Activated naive CD8-positive, alpha-beta T cell treated with anti-CD3 and anti-CD28 coated beads, Interleukin-2, amount 50 U/mL, for 24 hours (primary cell): ENCODE results near the gene PCGF6.
A peak's percentile ranks its signal among the peaks of the same experiment; 100 is the strongest.
"Not testable (repeated sequence)": the region's sequence is repeated elsewhere in the genome, so short reads cannot be mapped to it uniquely, and the experiment has no call there.

Source experiments
- ATAC-seq: fragments of 150-1000 bp; cut with Tn5 transposase; one replicate; pipeline ENCODE4 v1.10.0; 2021
- DNase-seq: peaks from one replicate; pipeline ENCODE4 v3.0.0; 2021
- H3K27ac Mint-ChIP-seq: one replicate; pipeline ENCODE4 v1.8.0; 2021; ENCODE audit warnings: mild to moderate bottlenecking, mixed read lengths
- H3K27me3 Mint-ChIP-seq: one replicate; pipeline ENCODE4 v1.8.0; 2021; ENCODE audit warnings: mixed read lengths
- H3K36me3 Mint-ChIP-seq: one replicate; pipeline ENCODE4 v1.8.0; 2021; ENCODE audit warnings: low read depth, mixed read lengths
- H3K4me1 Mint-ChIP-seq: one replicate; pipeline ENCODE4 v1.8.0; 2021; ENCODE audit warnings: mixed read lengths
- H3K4me3 Mint-ChIP-seq: one replicate; pipeline ENCODE4 v1.8.0; 2021; ENCODE audit warnings: mild to moderate bottlenecking, moderate library complexity, mixed read lengths
- H3K9me3 Mint-ChIP-seq: one replicate; pipeline ENCODE4 v1.8.0; 2021; ENCODE audit warnings: mixed read lengths

Gene PCGF6

GRCh38 chr10:103350517-103351260, at the start of gene PCGF6:
Gene PCGF6 (minus strand): TSS chr10:103351140. CDS start chr10:103351066, 74 bp downstream.
- DNase-seq (peak; percentile 83), ATAC-seq (peak; percentile 82)
- Mint-ChIP-seq H3K4me3 (peak within 1 kb of the TSS; percentile 89), H3K27ac (peak within 1 kb of the TSS; percentile 87), H3K9me3 (no peaks in the 10 kb centered on the region), H3K4me1 (peaks cover 18% of the 10 kb centered on the region), H3K27me3 (no peaks in the 10 kb centered on the region), H3K36me3 (peaks cover 15% of the 10 kb centered on the region)

GRCh38 chr10:103397191-103397825, 46.4 kb upstream of the PCGF6 start:
- no peaks in the 10 kb centered on the region for H3K9me3 Mint-ChIP-seq
- peaks cover 70% of the 10 kb centered on the region for H3K36me3 Mint-ChIP-seq
- no peaks in the 10 kb centered on the region for H3K27me3 Mint-ChIP-seq
- peak overlapping the region; percentile 95 for H3K4me3 Mint-ChIP-seq
- no peak for DNase-seq
- H3K4me1 Mint-ChIP-seq = peaks cover 62% of the 10 kb centered on the region
- H3K27ac Mint-ChIP-seq = peak overlapping the region; percentile 97
- no peak for ATAC-seq

- Mint-ChIP-seq H3K27me3 (no peaks in the 10 kb centered on the region), H3K4me3 (peak overlapping the region; percentile 95), H3K9me3 (no peaks in the 10 kb centered on the region), H3K4me1 (peaks cover 62% of the 10 kb centered on the region), H3K27ac (peak overlapping the region; percentile 97), H3K36me3 (peaks cover 70% of the 10 kb centered on the region)
- ATAC-seq (no peak), DNase-seq (no peak)
Measured at GRCh38 chr10:103396789-103397087, 45.8 kb upstream of the PCGF6 start.

GRCh38 chr10:103396067-103396788, 45.3 kb upstream of the PCGF6 start, which contains the start of the genes ATP5MK and PDCD11:
Gene ATP5MK (minus strand): TSS chr10:103396475. CDS start chr10:103392457, 4,018 bp downstream.
Gene PDCD11 (plus strand): TSS chr10:103396626. CDS start chr10:103398427, 1,801 bp downstream.
- Mint-ChIP-seq H3K27ac (peak within 1 kb of the TSS; percentile 97), H3K27me3 (no peaks in the 10 kb centered on the region), H3K9me3 (no peaks in the 10 kb centered on the region), H3K4me3 (peak within 1 kb of the TSS; percentile 95), H3K4me1 (peaks cover 62% of the 10 kb centered on the region), H3K36me3 (peaks cover 70% of the 10 kb centered on the region)
- ATAC-seq (peak; percentile 100), DNase-seq (peak; percentile 96)

- Mint-ChIP-seq H3K27ac (peak overlapping the region; percentile 97), H3K27me3 (no peaks in the 10 kb centered on the region), H3K4me3 (peak overlapping the region; percentile 95), H3K36me3 (peaks cover 71% of the 10 kb centered on the region), H3K4me1 (peaks cover 62% of the 10 kb centered on the region), H3K9me3 (no peaks in the 10 kb centered on the region)
- ATAC-seq (no peak), DNase-seq (no peak)
Measured at GRCh38 chr10:103395754-103396066, 44.8 kb upstream of the PCGF6 start.

- H3K27ac Mint-ChIP-seq = peak overlapping the region; percentile 27
- peaks cover 55% of the 10 kb centered on the region for H3K4me1 Mint-ChIP-seq
- H3K27me3 Mint-ChIP-seq = no peaks in the 10 kb centered on the region
- DNase-seq = no peak
- no peaks in the 10 kb centered on the region for H3K9me3 Mint-ChIP-seq
- peaks cover 60% of the 10 kb centered on the region for H3K36me3 Mint-ChIP-seq
- no peak for ATAC-seq
- peak overlapping the region; percentile 95 for H3K4me3 Mint-ChIP-seq
Measured at GRCh38 chr10:103394180-103394579, 43.2 kb upstream of the PCGF6 start.

- peaks cover 24% of the 10 kb centered on the region for H3K36me3 Mint-ChIP-seq
- no peak for ATAC-seq
Measured at GRCh38 chr10:103382769-103383168, 31.8 kb upstream of the PCGF6 start.

GRCh38 chr10:103374263-103374662, 23.3 kb upstream of the PCGF6 start:
- Mint-ChIP-seq H3K27me3 (no peaks in the 10 kb centered on the region), H3K27ac (no peak overlapping the region), H3K9me3 (no peaks in the 10 kb centered on the region), H3K36me3 (peaks cover 28% of the 10 kb centered on the region), H3K4me1 (peaks cover 16% of the 10 kb centered on the region), H3K4me3 (no peak overlapping the region)
- no peak for ATAC-seq
- no peak for DNase-seq

More at GRCh38 chr10:103382769-103383168, 31.8 kb upstream of the PCGF6 start:
- H3K4me1 Mint-ChIP-seq = no peaks in the 10 kb centered on the region
- no peaks in the 10 kb centered on the region for H3K9me3 Mint-ChIP-seq
- H3K4me3 Mint-ChIP-seq = no peak overlapping the region
- no peak for DNase-seq
- H3K27me3 Mint-ChIP-seq = no peaks in the 10 kb centered on the region
- H3K27ac Mint-ChIP-seq = no peak overlapping the region

- DNase-seq = no peak
Measured at GRCh38 chr10:103373544-103373943, 22.6 kb upstream of the PCGF6 start.

GRCh38 chr10:103367782-103368518, 17.0 kb upstream of the PCGF6 start, which contains the start of gene TAF5:
Gene TAF5 (plus strand): TSS chr10:103367976. CDS start chr10:103367990, 14 bp downstream.
- Mint-ChIP-seq H3K9me3 (no peaks in the 10 kb centered on the region), H3K27ac (peak within 1 kb of the TSS; percentile 88), H3K36me3 (peaks cover 3% of the 10 kb centered on the region), H3K4me3 (peak within 1 kb of the TSS; percentile 84), H3K27me3 (no peaks in the 10 kb centered on the region), H3K4me1 (peaks cover 23% of the 10 kb centered on the region)
- peak; percentile 90 for DNase-seq
- ATAC-seq = peak; percentile 58

More at GRCh38 chr10:103373544-103373943, 22.6 kb upstream of the PCGF6 start:
- Mint-ChIP-seq H3K4me3 (no peak overlapping the region), H3K36me3 (peaks cover 27% of the 10 kb centered on the region), H3K9me3 (no peaks in the 10 kb centered on the region), H3K4me1 (peaks cover 19% of the 10 kb centered on the region), H3K27me3 (no peaks in the 10 kb centered on the region), H3K27ac (peak overlapping the region; percentile 61)
- ATAC-seq = no peak

GRCh38 chr10:103367379-103367781, 16.4 kb upstream of the PCGF6 start:
- Mint-ChIP-seq H3K4me3 (peak overlapping the region; percentile 84), H3K27me3 (no peaks in the 10 kb centered on the region), H3K4me1 (peaks cover 23% of the 10 kb centered on the region), H3K9me3 (no peaks in the 10 kb centered on the region), H3K36me3 (peaks cover 3% of the 10 kb centered on the region), H3K27ac (peak overlapping the region; percentile 88)
- DNase-seq (no peak), ATAC-seq (no peak)

- DNase-seq, H3K27me3 Mint-ChIP-seq, H3K9me3 Mint-ChIP-seq, H3K4me1 Mint-ChIP-seq, H3K27ac Mint-ChIP-seq, H3K4me3 Mint-ChIP-seq, H3K36me3 Mint-ChIP-seq: not testable (repeated sequence)
- peak; percentile 57 for ATAC-seq
Measured at GRCh38 chr10:103360791-103361190, 9.9 kb upstream of the PCGF6 start.

- H3K27me3 Mint-ChIP-seq = not testable (repeated sequence)
Measured at GRCh38 chr10:103359493-103359892, 8.6 kb upstream of the PCGF6 start.

More at GRCh38 chr10:103359493-103359892, 8.6 kb upstream of the PCGF6 start:
- H3K36me3 Mint-ChIP-seq, H3K4me3 Mint-ChIP-seq, H3K9me3 Mint-ChIP-seq, H3K4me1 Mint-ChIP-seq, H3K27ac Mint-ChIP-seq, DNase-seq, ATAC-seq: not testable (repeated sequence)
